GM12878 (cell line): Measurements from ENCODE around the gene IMMT. TPM values are rescaled to one million over a fixed set of nuclear protein-coding genes. Genes with fewer than 3 reads are reported as not detected.
"Not testable (repeated sequence)": the region's sequence is repeated elsewhere in the genome, so short reads cannot be mapped to it uniquely, and the experiment has no call there.

Experiments used
- ATAC-seq: fragments of 200-7000 bp; cut with Tn5 transposase; 3 replicates; pipeline ENCODE4 v1.9.1; 2020; ENCODE audit warnings: mild to moderate bottlenecking, moderate library complexity
- BruUV-seq: library from RNA; stranded (reverse); fragments of 400-500 nt; replicated peaks from 2 replicates; lab custom pipeline; 2021; lab: Mats Ljungman, UMichigan
- CTCF ChIA-PET: fragments of 300-600 bp; sonication (Branson Sonifier 250); formaldehyde crosslinking; extraction: SDS; loops from one replicate; lab custom pipeline; 2021; ENCODE audit warnings: inconsistent platforms; lab: Yijun Ruan, JAX
- POLR2A ChIA-PET: fragments of 350-600 bp; formaldehyde crosslinking; extraction: SDS; loops from one replicate; lab custom pipeline; 2021; ENCODE audit warnings: inconsistent platforms; lab: Charles Lee
- RAD21 ChIA-PET: fragments of 300-600 bp; sonication (Branson Sonifier 250); formaldehyde crosslinking; loops from one replicate; lab custom pipeline; 2023; ENCODE audit warnings: antibody characterized with exemption; ENCODE audit not compliant: unreplicated experiment; lab: Charles Lee
- SMC1A ChIA-PET: fragments of 300-600 bp; sonication (Branson Sonifier 250); formaldehyde crosslinking; loops from one replicate; lab custom pipeline; 2023; ENCODE audit not compliant: unreplicated experiment, uncharacterized antibody; lab: Charles Lee
- DNase-seq: peaks from one replicate; pipeline ENCODE4 v3.0.0-alpha.2; 2011; ENCODE audit warnings: low read depth, low spot score
- FAIRE-seq: peaks from 3 replicates; lab custom pipeline; 2011; peaks lifted over from hg19 to GRCh38; lab: Jason Lieb, UNC
- H2AFZ ChIP-seq: 2 replicates; pipeline ENCODE4 v1.6.0; 2011; ENCODE audit warnings: low read depth, low read length, control low read depth; ENCODE audit not compliant: control insufficient read depth
- H3K27ac ChIP-seq: 2 replicates; pipeline ENCODE4 v1.5.1; 2011; ENCODE audit warnings: control low read depth; ENCODE audit not compliant: control insufficient read depth, insufficient read depth
- H3K27me3 ChIP-seq, 2 experiments: replicated peaks in 1 of 2; 2 replicates each; pipeline versions ENCODE4 v1.6.0 to v1.6.1; 2011; ENCODE audit warnings: low read length in 1 of 2; ENCODE audit not compliant: control insufficient read depth in 2 of 2, insufficient read depth in 2 of 2
- H3K36me3 ChIP-seq, 2 experiments: 2 replicates each; pipeline ENCODE4 v1.5.1; 2011; ENCODE audit warnings: low read length in 1 of 2; ENCODE audit not compliant: control insufficient read depth in 2 of 2, insufficient read depth in 2 of 2
- H3K4me1 ChIP-seq: 2 replicates; pipeline ENCODE4 v1.6.1; 2011; ENCODE audit warnings: mild to moderate bottlenecking, low read length, moderate library complexity, mixed read lengths; ENCODE audit not compliant: control insufficient read depth, insufficient read depth
- H3K4me2 ChIP-seq: 2 replicates; pipeline ENCODE4 v1.6.0; 2011; ENCODE audit warnings: control low read depth; ENCODE audit not compliant: control insufficient read depth, insufficient read depth
- H3K4me3 ChIP-seq: fragments of 200-600 bp; sonication (generic); 2 replicates; pipeline ENCODE4 v1.5.1; 2016
- H3K79me2 ChIP-seq: 2 replicates; pipeline ENCODE4 v1.6.0; 2011; ENCODE audit warnings: low read length; ENCODE audit not compliant: control insufficient read depth, insufficient read depth
- H3K9ac ChIP-seq: 2 replicates; pipeline ENCODE4 v1.8.0; 2011; ENCODE audit warnings: low read length, control low read depth, mixed read lengths; ENCODE audit not compliant: control insufficient read depth, insufficient read depth
- H3K9me3 ChIP-seq: replicated peaks from 3 replicates; pipeline ENCODE4 v1.5.1; 2011; ENCODE audit warnings: mild to moderate bottlenecking, low read length; ENCODE audit not compliant: control insufficient read depth, insufficient read depth
- H4K20me1 ChIP-seq: 2 replicates; pipeline ENCODE4 v1.6.0; 2011; ENCODE audit not compliant: control insufficient read depth, insufficient read depth
- KLF5 ChIP-seq: fragments of 450-650 bp; IDR thresholded peaks from 2 replicates; pipeline ENCODE4 v1.6.1; 2014; ENCODE audit warnings: mild to moderate bottlenecking; ENCODE audit not compliant: partially characterized antibody
- NFIC ChIP-seq: IDR thresholded peaks from 2 replicates; pipeline ENCODE4 v1.6.1; 2012; ENCODE audit warnings: low read depth, mild to moderate bottlenecking, inconsistent platforms, low read length, moderate library complexity
- SP1 ChIP-seq: IDR thresholded peaks from one replicate; pipeline ENCODE4 v1.6.1; 2011; ENCODE audit warnings: low read depth, low read length
- SPI1 ChIP-seq: IDR thresholded peaks from 2 replicates; pipeline ENCODE4 v1.6.1; 2011; ENCODE audit warnings: low read depth, mild to moderate bottlenecking, low read length, moderate library complexity, borderline replicate concordance; ENCODE audit not compliant: insufficient read depth
- WGBS: methylation state at CpG from one replicate; pipeline ENCODE4 v1.1.6; 2016; ENCODE audit warnings: low lambda C conversion rate; ENCODE audit not compliant: insufficient replicate concordance, insufficient coverage; ENCODE audit errors: missing lambda C conversion rate; 5-methylcytosine and 5-hydroxymethylcytosine counted together
- in situ Hi-C: fragments of 300-500 bp; cut with MboI; formaldehyde crosslinking; loops from 9 replicates; pipeline ENCODE4 v1.14.3; 2018; ENCODE audit warnings: mixed read lengths
- intact Hi-C: fragments of 100-400 bp; cut with micrococcal nuclease; formaldehyde crosslinking; loops from one replicate; pipeline ENCODE4 v1.14.2; 2022; ENCODE audit not compliant: unreplicated experiment
- polyA plus RNA-seq, 11 experiments: library from polyadenylated mRNA; depleted of rRNA in 4 of 11; unstranded in 6 of 11; stranded (reverse) in 5 of 11; fragments of >200 nt; fragmentation: Nextera tagmentation in 4 of 11; fragmentation: Illumina TruSeq in 1 of 11; extraction: Ambion mirVana in 4 of 11; extraction: Trizol in 1 of 11; gene quantifications; 1 replicate in 1 of 11; 2 replicates in 10 of 11; pipeline versions ENCODE4 v1.2.1 to v1.2.3, GENCODE V29; 2011 to 2016; ENCODE audit warnings: inconsistent platforms in 2 of 11, missing spikeins in 2 of 11, low read depth in 1 of 11
- total RNA-seq, 4 experiments: library from RNA; depleted of rRNA in 3 of 4; stranded (reverse); fragments of >200 nt in 3 of 4; fragmentation: Illumina TruSeq in 1 of 4; extraction: Trizol in 1 of 4; gene quantifications; 2 replicates each; pipeline versions ENCODE4 v1.2.1 to v1.2.3, GENCODE V29; 2013 to 2021
- TF ChIP-seq, protein P1 (sequence below): fragments of 450-650 bp; formaldehyde crosslinking; IDR thresholded peaks from 2 replicates; pipeline ENCODE4 v1.4.0; 2022; ENCODE audit warnings: mild to moderate bottlenecking, moderate library complexity

IMMT gene
- total and polyA plus RNA-seq, 10 of the 15 experiments (the other 5 are each of a cell fraction or from before 2014, with no cell fraction given): 78.4 to 149 (median 98.7) TPM

DNA sequence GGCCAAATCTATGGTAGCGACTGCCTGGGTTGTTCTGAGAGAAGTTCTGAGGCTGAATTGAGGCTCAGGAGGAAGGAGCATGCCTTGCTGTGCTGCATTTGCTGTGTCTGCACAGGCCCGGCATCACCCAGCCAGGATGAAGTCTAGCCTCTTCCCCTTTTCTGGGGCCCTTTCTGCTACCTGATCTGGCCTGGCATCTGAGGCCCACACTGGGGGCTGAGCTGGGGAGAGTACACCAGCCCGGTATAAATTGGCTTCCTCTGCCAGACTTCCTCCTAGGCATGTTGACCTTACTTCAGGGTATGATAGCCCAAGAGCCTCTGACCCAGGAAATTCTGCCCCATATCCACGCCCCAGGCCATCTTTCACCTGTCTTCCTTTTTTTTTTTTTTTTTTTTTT is 34.0 kb upstream of the IMMT start:
- Histone ChIP-seq H3K4me3 (no peak overlapping the region), H3K9me3 (no peaks in the 10 kb centered on the region), H3K4me2 (peak overlapping the region; percentile 44; the same call in 1 of the 2 replicates), H3K27me3 (no peaks in the 10 kb centered on the region), H2AFZ (peak overlapping the region; percentile 11), H3K4me1 (peaks cover 32% of the 10 kb centered on the region), H4K20me1 (no peaks in the 10 kb centered on the region), H3K36me3 (no peaks in the 10 kb centered on the region), H3K27ac (no peak overlapping the region), H3K79me2 (no peaks in the 10 kb centered on the region), H3K9ac (no peak overlapping the region)
- WGBS: 25% methylated on average over 4 of the region's 4 CpGs
- BruUV-seq: no TSS peak
- ChIA-PET CTCF (interaction anchor here (1.5 kb wide), 1 partner anchor 8 kb away, joined by 7 read pairs; no protein-coding TSS in a partner anchor), SMC1A (interaction anchor here (1.1 kb wide), 1 partner anchor 45 kb away, joined by 4 read pairs; no protein-coding TSS in a partner anchor), RAD21 (interaction anchor here (0.5 kb wide), 1 partner anchor 139 kb away, joined by 3 read pairs; no protein-coding TSS in a partner anchor), POLR2A (interaction anchor here (0.8 kb wide), 1 partner anchor 143 kb away, joined by 4 read pairs; no protein-coding TSS in a partner anchor)
- DNase-seq (no peak), FAIRE-seq (no peak), ATAC-seq (peak; percentile 32; the same call in 2 of the 3 replicates)
- in situ Hi-C loops (no loop called here), intact Hi-C loops (loop anchor here (10.0 kb wide), 1 partner anchor 216 kb away; the partner anchor contains the start of gene KDM3A)
- TF ChIP-seq SPI1: peak; percentile 80
- TF ChIP-seq NFIC: no peak
- no peak for TF ChIP-seq KLF5
- no peak for TF ChIP-seq SP1
- TF ChIP-seq, protein P1, sequence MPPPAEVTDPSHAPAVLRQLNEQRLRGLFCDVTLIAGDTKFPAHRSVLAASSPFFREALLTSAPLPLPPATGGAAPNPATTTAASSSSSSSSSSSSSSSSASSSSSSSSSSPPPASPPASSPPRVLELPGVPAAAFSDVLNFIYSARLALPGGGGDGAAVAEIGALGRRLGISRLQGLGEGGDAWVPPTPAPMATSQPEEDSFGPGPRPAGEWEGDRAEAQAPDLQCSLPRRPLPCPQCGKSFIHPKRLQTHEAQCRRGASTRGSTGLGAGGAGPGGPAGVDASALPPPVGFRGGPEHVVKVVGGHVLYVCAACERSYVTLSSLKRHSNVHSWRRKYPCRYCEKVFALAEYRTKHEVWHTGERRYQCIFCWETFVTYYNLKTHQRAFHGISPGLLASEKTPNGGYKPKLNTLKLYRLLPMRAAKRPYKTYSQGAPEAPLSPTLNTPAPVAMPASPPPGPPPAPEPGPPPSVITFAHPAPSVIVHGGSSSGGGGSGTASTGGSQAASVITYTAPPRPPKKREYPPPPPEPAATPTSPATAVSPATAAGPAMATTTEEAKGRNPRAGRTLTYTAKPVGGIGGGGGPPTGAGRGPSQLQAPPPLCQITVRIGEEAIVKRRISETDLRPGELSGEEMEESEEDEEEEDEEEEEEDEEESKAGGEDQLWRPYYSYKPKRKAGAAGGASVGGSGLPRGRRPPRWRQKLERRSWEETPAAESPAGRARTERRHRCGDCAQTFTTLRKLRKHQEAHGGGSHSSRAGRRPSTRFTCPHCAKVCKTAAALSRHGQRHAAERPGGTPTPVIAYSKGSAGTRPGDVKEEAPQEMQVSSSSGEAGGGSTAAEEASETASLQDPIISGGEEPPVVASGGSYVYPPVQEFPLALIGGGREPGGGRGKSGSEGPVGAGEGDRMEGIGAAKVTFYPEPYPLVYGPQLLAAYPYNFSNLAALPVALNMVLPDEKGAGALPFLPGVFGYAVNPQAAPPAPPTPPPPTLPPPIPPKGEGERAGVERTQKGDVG (CRISPR knock-in tag): no peak

DNA sequence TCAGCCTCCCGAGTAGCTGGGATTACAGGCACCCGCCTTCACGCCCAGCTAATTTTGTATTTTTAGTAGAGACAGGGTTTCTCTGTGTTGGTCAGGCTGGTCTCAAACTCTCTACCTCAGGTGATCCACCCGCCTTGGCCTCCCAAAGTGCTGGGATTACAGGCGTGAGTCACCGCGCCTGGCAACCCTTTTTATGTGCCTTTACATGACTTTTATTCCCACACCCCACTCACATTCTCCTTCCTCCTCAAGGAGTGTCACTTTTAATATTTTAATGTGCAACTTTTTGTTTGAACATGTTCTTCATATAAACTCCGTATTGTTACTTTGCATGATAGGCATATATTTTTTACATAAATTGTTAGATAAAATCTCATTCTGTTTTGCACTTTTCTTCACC is 33.3 kb upstream of the IMMT start:
- H2AFZ ChIP-seq, DNase-seq, RAD21 ChIA-PET, BruUV-seq, ATAC-seq, FAIRE-seq, H3K9me3 ChIP-seq, H3K4me3 ChIP-seq, H3K4me2 ChIP-seq, in situ Hi-C loops, H3K27me3 ChIP-seq, CTCF ChIA-PET, H3K9ac ChIP-seq, H4K20me1 ChIP-seq, H3K79me2 ChIP-seq, H3K36me3 ChIP-seq, H3K27ac ChIP-seq, SMC1A ChIA-PET: not testable (repeated sequence)
- POLR2A ChIA-PET: interaction anchor here (0.7 kb wide), 2 partner anchors 15 to 36 kb away, joined by 4 to 5 read pairs; no protein-coding TSS in a partner anchor
- H3K4me1 ChIP-seq: peaks cover 32% of the 10 kb centered on the region
- intact Hi-C loops: loop anchor here (10.0 kb wide), 1 partner anchor 216 kb away; the partner anchor contains the start of gene KDM3A
- 95% methylated on average over 8 of the region's 8 CpGs for WGBS
